D721Med (cell line): ENCODE data around the gene TOR1B.
A peak's percentile ranks its signal among the peaks of the same experiment; 100 is the strongest.
"Not testable (repeated sequence)": the region's sequence is repeated elsewhere in the genome, so short reads cannot be mapped to it uniquely, and the experiment has no call there.

Experiments
- DNase-seq: peaks from one replicate; pipeline ENCODE4 v3.0.0; 2011; ENCODE audit warnings: low spot score; ENCODE audit not compliant: insufficient read length
- FAIRE-seq: peaks from 2 replicates; lab custom pipeline; 2011; peaks lifted over from hg19 to GRCh38; lab: Jason Lieb, UNC
- TF ChIP-seq, protein P1 (sequence below): IDR thresholded peaks from 2 replicates; pipeline ENCODE4 v1.5.1; 2012; ENCODE audit warnings: mild to moderate bottlenecking, control low read depth; ENCODE audit not compliant: insufficient read depth; ENCODE audit errors: missing control alignments

TOR1B gene

DNA sequence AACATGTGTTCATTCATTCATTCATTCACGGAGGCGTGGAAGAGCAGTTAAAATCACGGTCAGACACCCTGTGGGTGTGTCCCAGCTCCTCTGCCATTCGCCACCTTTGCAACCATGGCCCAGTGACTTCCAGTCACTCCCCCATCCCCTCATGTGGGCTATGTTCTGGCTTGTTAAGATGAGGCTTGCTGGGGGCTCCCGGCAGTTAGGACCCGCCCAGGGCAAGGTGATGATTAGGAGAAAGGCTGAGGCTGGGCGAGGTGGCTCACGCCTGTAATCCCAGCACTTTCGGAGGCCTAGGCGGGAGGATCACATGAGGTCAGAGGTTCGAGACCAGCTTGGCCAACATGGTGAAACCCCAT is 25.2 kb upstream of the TOR1B start:
- DNase-seq (no peak), FAIRE-seq (no peak)
- TF ChIP-seq, protein P1, sequence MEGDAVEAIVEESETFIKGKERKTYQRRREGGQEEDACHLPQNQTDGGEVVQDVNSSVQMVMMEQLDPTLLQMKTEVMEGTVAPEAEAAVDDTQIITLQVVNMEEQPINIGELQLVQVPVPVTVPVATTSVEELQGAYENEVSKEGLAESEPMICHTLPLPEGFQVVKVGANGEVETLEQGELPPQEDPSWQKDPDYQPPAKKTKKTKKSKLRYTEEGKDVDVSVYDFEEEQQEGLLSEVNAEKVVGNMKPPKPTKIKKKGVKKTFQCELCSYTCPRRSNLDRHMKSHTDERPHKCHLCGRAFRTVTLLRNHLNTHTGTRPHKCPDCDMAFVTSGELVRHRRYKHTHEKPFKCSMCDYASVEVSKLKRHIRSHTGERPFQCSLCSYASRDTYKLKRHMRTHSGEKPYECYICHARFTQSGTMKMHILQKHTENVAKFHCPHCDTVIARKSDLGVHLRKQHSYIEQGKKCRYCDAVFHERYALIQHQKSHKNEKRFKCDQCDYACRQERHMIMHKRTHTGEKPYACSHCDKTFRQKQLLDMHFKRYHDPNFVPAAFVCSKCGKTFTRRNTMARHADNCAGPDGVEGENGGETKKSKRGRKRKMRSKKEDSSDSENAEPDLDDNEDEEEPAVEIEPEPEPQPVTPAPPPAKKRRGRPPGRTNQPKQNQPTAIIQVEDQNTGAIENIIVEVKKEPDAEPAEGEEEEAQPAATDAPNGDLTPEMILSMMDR = no peak

DNA sequence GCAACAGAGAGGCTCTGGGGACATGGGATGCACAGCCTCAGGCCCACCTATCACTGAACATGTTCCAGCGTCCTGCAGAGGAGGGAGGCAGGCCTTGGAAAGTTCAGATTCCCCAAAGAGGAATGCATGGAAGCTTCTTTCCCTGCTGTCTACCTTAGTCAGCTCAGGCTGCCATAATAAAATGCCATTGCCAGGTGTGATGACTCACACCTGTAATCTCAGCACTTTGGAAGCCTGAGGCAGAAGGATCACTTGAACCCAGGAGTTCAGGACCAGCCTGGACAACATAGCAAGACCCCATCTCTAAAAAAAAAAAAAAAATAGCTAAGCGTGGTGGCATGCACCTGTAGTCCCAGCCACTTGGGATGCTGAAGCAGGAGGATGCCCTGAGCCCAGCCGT is 24.5 kb upstream of the TOR1B start:
- TF ChIP-seq, protein P1 = no peak
- no peak for FAIRE-seq
- no peak for DNase-seq

DNA sequence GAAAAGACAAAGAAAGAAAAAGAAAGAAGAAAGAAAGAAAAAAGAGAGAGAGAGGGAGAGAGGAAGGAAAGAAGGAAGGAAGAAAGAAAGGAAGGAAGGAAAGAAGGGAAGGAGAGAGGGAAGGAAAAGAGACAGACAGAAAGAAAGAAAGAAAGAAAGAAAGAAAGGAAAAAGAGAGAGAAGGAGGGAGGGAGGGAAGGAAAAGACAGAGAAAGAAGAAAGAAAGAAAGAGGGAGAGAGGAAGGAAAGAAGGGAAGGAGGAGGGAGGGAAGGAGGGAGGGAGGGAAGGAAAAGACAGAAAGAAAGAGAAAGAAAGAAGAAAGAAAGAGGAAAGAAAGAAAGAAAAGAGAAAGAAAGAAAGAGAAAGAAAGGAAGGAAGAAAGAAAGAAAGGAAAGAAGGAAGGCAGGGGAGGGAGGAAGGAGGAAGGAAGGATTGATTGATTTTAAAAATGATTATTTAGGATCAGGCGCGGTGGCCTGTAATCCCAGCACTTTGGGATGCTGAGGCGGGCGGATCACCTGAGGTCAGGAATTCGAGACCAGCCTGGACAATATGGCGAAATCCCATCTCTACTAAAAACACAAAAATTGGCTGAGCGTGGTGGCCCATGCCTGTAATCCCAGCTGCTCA is 23.3 kb upstream of the TOR1B start:
- TF ChIP-seq, protein P1 = no peak
- DNase-seq = no peak
- no peak for FAIRE-seq

DNA sequence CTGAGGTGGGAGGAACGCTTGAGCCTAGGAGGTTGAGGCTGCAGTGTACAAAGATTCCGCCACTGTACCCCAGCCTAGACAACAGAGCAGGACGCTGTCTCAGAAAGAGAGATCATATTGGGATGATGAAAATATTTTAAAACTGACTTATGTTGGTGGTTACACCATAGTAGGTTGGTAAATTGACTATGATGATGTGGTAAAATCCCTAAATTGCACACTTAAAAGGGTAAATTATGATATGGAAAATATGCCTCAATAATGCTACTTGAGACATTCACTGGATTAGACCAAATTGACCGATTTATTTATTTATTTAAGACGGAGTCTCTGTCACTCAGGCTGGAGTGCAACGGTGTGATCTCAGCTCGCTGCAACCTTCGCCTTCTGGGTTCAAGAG is 21.9 kb upstream of the TOR1B start:
- TF ChIP-seq, protein P1 = no peak
- DNase-seq (no peak), FAIRE-seq (no peak)

DNA sequence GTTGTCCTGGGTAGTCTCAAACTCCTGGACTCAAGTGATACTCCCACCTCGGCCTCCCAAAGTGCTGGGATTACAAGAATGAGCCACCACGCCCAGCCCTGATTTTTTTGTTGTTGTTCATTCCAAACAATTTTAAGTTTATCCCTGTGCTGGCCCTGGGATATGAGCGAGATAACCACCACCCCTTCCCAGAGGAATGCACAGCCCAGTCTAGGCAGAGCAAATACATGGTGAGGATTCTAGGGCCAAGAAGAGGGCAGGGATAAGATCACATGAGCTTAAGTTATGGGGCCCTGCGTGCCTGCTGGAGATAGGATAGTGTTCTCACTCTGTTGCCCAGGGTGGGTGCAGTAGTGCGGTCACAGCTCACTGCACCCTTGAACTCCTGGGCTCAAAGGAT is 21.0 kb upstream of the TOR1B start:
- DNase-seq (no peak), FAIRE-seq (no peak)
- TF ChIP-seq, protein P1 = no peak

DNA sequence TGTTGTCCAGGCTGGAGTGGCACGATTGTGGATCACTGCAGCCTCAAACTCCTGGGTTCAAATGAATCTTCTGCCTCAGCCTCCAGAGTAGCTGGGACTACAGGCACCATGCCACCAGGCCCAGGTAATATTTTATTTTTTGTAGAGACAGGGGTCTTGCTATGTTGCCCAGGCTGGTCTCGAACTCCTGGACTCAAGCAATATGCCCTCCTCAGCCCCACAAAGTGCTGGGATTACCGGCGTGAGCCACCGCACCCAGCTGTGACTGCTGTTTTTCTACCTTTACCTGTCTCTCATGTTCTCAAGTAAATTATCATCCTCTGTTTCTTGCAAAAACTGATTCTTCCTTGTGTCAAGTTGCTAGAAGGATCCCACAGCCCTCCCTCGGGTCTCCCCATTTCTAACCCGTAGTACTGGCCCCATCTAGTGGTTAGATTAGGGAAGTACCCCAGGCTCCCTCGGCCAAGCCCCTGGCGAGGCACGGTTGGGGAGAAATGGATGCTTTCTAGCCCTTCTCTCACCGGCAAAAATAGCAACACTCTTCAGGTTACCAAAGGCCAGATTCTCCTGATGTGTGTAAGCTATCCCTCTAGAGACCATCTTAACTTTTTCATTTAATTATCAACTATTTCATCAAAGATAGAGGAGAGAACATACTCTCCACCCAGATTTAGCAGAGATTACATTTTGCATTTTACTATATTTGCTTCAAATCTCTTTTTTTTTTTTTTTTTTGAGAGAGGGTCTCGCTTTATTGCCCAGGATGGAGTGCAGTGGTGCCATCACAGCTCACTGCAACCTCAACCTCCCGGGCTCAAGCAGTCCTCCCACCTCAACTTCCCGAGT is 19.2 kb upstream of the TOR1B start:
- TF ChIP-seq, protein P1 = peak; percentile 95
- DNase-seq (peak; percentile 75), FAIRE-seq (no peak)

DNA sequence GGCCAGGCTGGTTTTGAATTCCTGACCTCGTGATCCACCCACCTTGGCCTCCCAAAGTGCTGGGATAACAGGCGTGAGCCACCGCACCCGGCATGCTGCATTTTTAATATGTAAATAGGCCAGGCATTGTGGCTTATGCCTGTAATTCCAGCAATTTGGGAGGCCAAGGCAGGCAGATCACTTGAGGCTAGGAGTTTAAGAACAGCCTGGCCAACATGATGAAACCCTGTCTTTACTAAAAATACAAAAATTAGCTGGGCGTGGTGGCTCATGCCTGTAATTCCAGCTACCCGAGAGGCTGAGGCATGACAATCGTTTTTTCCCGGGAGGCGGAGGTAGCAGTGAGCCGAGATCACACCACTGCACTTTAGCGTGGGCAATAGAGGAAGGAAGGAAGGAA is 18.0 kb upstream of the TOR1B start:
- FAIRE-seq, DNase-seq: not testable (repeated sequence)
